Astrocyte (in vitro differentiated cells and primary cell): Measurements from ENCODE around the gene TNN. TPM values are rescaled to one million over a fixed set of nuclear protein-coding genes. Genes with fewer than 3 reads are reported as not detected.

Experiments
- DNase-seq: peaks from one replicate; pipeline ENCODE4 v3.0.0-alpha.2; 2010; ENCODE audit warnings: low read depth
- FAIRE-seq: peaks from 2 replicates; lab custom pipeline; 2011; peaks lifted over from hg19 to GRCh38; lab: Jason Lieb, UNC
- H2AFZ ChIP-seq: 2 replicates; pipeline ENCODE4 v1.6.0; 2012; ENCODE audit warnings: low read depth, low read length, inconsistent platforms
- H3K27ac ChIP-seq: 2 replicates; pipeline ENCODE4 v1.5.1; 2011; ENCODE audit warnings: low read depth, low read length, inconsistent platforms
- H3K27me3 ChIP-seq: 2 replicates; pipeline ENCODE4 v1.6.0; 2011; ENCODE audit warnings: low read length, inconsistent platforms; ENCODE audit not compliant: insufficient read depth
- H3K36me3 ChIP-seq: 2 replicates; pipeline ENCODE4 v1.5.1; 2011; ENCODE audit warnings: low read length, inconsistent platforms; ENCODE audit not compliant: insufficient read depth
- H3K4me1 ChIP-seq: 2 replicates; pipeline ENCODE4 v1.5.1; 2011; ENCODE audit warnings: low read length, inconsistent platforms; ENCODE audit not compliant: insufficient read depth
- H3K4me2 ChIP-seq: 2 replicates; pipeline ENCODE4 v1.6.0; 2012; ENCODE audit warnings: low read length, inconsistent platforms
- H3K4me3 ChIP-seq: 2 replicates; pipeline ENCODE4 v1.5.1; 2011; ENCODE audit warnings: low read depth, mild to moderate bottlenecking, low read length, inconsistent platforms; ENCODE audit not compliant: insufficient read depth
- H3K79me2 ChIP-seq: 2 replicates; pipeline ENCODE4 v1.6.0; 2012; ENCODE audit warnings: mild to moderate bottlenecking, low read length, inconsistent platforms; ENCODE audit not compliant: insufficient read depth
- H3K9ac ChIP-seq: 2 replicates; pipeline ENCODE4 v1.6.0; 2012; ENCODE audit warnings: mild to moderate bottlenecking, low read length, inconsistent platforms
- H3K9me3 ChIP-seq: 2 replicates; pipeline ENCODE4 v1.5.1; 2012; ENCODE audit warnings: low read depth, mild to moderate bottlenecking, low read length, inconsistent platforms; ENCODE audit not compliant: insufficient read depth
- H4K20me1 ChIP-seq: 2 replicates; pipeline ENCODE4 v1.6.0; 2012; ENCODE audit warnings: low read length, inconsistent platforms; ENCODE audit not compliant: insufficient read depth
- H3K27ac Mint-ChIP-seq: one replicate; pipeline ENCODE4 v1.8.0; 2021; ENCODE audit warnings: mild to moderate bottlenecking, mixed read lengths; ENCODE audit not compliant: unreplicated experiment
- H3K27me3 Mint-ChIP-seq: one replicate; pipeline ENCODE4 v1.8.0; 2021; ENCODE audit warnings: low read depth, mixed read lengths; ENCODE audit not compliant: unreplicated experiment
- H3K36me3 Mint-ChIP-seq: one replicate; pipeline ENCODE4 v1.8.0; 2021; ENCODE audit warnings: low read depth, mixed read lengths; ENCODE audit not compliant: unreplicated experiment
- H3K4me1 Mint-ChIP-seq: one replicate; pipeline ENCODE4 v1.8.0; 2021; ENCODE audit warnings: low read depth, mixed read lengths; ENCODE audit not compliant: unreplicated experiment
- H3K4me3 Mint-ChIP-seq: one replicate; pipeline ENCODE4 v1.8.0; 2021; ENCODE audit warnings: mild to moderate bottlenecking, moderate library complexity, mixed read lengths; ENCODE audit not compliant: unreplicated experiment
- H3K9me3 Mint-ChIP-seq: one replicate; pipeline ENCODE4 v1.8.0; 2021; ENCODE audit warnings: mild to moderate bottlenecking, mixed read lengths; ENCODE audit not compliant: unreplicated experiment
- CTCF ChIP-seq: IDR thresholded peaks from 2 replicates; pipeline ENCODE4 v1.5.1; 2011; ENCODE audit warnings: low read depth, mild to moderate bottlenecking, inconsistent platforms, low read length, moderate library complexity; ENCODE audit not compliant: insufficient read depth
- EZH2 ChIP-seq: IDR thresholded peaks from 2 replicates; pipeline ENCODE4 v1.6.1; 2012; ENCODE audit warnings: mild to moderate bottlenecking, low read length, inconsistent platforms; ENCODE audit not compliant: insufficient read depth
- total RNA-seq: library from RNA; stranded (reverse); gene quantifications from 2 replicates; pipeline ENCODE4 v1.2.1, GENCODE V29; 2021

TNN gene
- total RNA-seq, 1 donor from 2014 or later: 0.16 TPM

GRCh38 chr1:175054736-175055135 lies 12.9 kb upstream of the TNN start:
- H3K79me2 ChIP-seq: no peaks in the 10 kb centered on the region
- no peak overlapping the region for H3K4me2 ChIP-seq
- TF ChIP-seq CTCF (no peak), EZH2 (no peak)
- Mint-ChIP-seq H3K9me3 (peaks cover 3% of the 10 kb centered on the region), H3K4me3 (no peak overlapping the region), H3K36me3 (no peaks in the 10 kb centered on the region), H3K27ac (no peak overlapping the region), H3K4me1 (peaks cover 7% of the 10 kb centered on the region), H3K27me3 (peaks cover 5% of the 10 kb centered on the region)
- H4K20me1 ChIP-seq: no peaks in the 10 kb centered on the region
- no peak overlapping the region for H3K27ac ChIP-seq
- DNase-seq (no peak), FAIRE-seq (no peak)
- no peak overlapping the region for H2AFZ ChIP-seq
- H3K4me3 ChIP-seq: no peak overlapping the region
- H3K9ac ChIP-seq: no peak overlapping the region
- H3K4me1 ChIP-seq: no peaks in the 10 kb centered on the region
- H3K9me3 ChIP-seq: no peaks in the 10 kb centered on the region
- no peaks in the 10 kb centered on the region for H3K36me3 ChIP-seq
- H3K27me3 ChIP-seq: no peaks in the 10 kb centered on the region

- no peak overlapping the region for H3K9ac ChIP-seq
- no peaks in the 10 kb centered on the region for H3K27me3 ChIP-seq
- Mint-ChIP-seq H3K4me1 (peaks cover 2% of the 10 kb centered on the region), H3K27ac (no peak overlapping the region), H3K36me3 (no peaks in the 10 kb centered on the region), H3K4me3 (no peak overlapping the region), H3K9me3 (no peaks in the 10 kb centered on the region), H3K27me3 (peaks cover 9% of the 10 kb centered on the region)
- H4K20me1 ChIP-seq: no peaks in the 10 kb centered on the region
- no peaks in the 10 kb centered on the region for H3K36me3 ChIP-seq
- FAIRE-seq: no peak
- no peak overlapping the region for H3K27ac ChIP-seq
- no peaks in the 10 kb centered on the region for H3K79me2 ChIP-seq
- TF ChIP-seq EZH2: no peak
- no peak for TF ChIP-seq CTCF
- DNase-seq: no peak
- H3K9me3 ChIP-seq: no peaks in the 10 kb centered on the region
- H3K4me3 ChIP-seq: no peak overlapping the region
- no peak overlapping the region for H2AFZ ChIP-seq
- no peak overlapping the region for H3K4me2 ChIP-seq
- no peaks in the 10 kb centered on the region for H3K4me1 ChIP-seq
These were observed 5.3 kb upstream of the TNN start for GRCh38 chr1:175062339-175062738.

GRCh38 chr1:175062858-175063257 lies 4.8 kb upstream of the TNN start:
- Mint-ChIP-seq H3K27ac (no peak overlapping the region), H3K27me3 (peaks cover 8% of the 10 kb centered on the region), H3K4me3 (no peak overlapping the region), H3K36me3 (no peaks in the 10 kb centered on the region), H3K4me1 (peaks cover 2% of the 10 kb centered on the region), H3K9me3 (no peaks in the 10 kb centered on the region)
- H3K9me3 ChIP-seq: no peaks in the 10 kb centered on the region
- H4K20me1 ChIP-seq: no peaks in the 10 kb centered on the region
- H3K79me2 ChIP-seq: no peaks in the 10 kb centered on the region
- TF ChIP-seq CTCF (no peak), EZH2 (no peak)
- H3K9ac ChIP-seq: no peak overlapping the region
- no peaks in the 10 kb centered on the region for H3K4me1 ChIP-seq
- no peaks in the 10 kb centered on the region for H3K36me3 ChIP-seq
- H3K4me2 ChIP-seq: no peak overlapping the region
- H3K27ac ChIP-seq: no peak overlapping the region
- FAIRE-seq (no peak), DNase-seq (no peak)
- no peaks in the 10 kb centered on the region for H3K27me3 ChIP-seq
- H3K4me3 ChIP-seq: no peak overlapping the region
- H2AFZ ChIP-seq: no peak overlapping the region
